ENCODE measurements around the gene GFPT1.

- TF ChIP-seq, protein P1, sequence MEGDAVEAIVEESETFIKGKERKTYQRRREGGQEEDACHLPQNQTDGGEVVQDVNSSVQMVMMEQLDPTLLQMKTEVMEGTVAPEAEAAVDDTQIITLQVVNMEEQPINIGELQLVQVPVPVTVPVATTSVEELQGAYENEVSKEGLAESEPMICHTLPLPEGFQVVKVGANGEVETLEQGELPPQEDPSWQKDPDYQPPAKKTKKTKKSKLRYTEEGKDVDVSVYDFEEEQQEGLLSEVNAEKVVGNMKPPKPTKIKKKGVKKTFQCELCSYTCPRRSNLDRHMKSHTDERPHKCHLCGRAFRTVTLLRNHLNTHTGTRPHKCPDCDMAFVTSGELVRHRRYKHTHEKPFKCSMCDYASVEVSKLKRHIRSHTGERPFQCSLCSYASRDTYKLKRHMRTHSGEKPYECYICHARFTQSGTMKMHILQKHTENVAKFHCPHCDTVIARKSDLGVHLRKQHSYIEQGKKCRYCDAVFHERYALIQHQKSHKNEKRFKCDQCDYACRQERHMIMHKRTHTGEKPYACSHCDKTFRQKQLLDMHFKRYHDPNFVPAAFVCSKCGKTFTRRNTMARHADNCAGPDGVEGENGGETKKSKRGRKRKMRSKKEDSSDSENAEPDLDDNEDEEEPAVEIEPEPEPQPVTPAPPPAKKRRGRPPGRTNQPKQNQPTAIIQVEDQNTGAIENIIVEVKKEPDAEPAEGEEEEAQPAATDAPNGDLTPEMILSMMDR (IDR thresholded peaks at IDR 0.05; ENCODE audit: low read depth, low read length, missing input control) = no peak
- no peak for TF ChIP-seq JUND (IDR thresholded peaks at IDR 0.05)
Observed at GRCh38 chr2:69310111-69311023, 76.7 kb downstream of the GFPT1 start.

Data from liver (tissue), 3 donors.